Measurements from ENCODE around the gene ELAC2.

The ELAC2 gene

DNA sequence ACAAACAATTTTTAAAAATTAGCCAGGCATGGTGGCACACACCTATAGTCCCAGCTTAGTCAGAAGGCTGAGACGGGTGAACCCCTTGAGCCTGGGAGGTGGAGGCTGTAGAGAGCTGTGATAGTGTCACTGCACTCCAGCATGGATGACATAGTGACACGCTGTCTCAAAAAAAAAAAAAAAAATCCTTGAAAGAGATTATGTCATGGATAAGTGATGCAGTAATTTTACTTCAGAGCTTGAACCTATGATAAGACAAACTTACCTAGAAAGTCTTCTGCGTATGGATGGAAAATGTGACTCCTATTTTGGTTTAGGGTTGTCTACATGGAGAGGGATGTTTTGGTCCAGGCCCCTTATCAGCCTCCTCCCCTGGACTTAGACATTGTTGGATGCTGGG, 51.8 kb downstream of the ELAC2 start:
- no peaks in the 10 kb centered on the region for H3K4me1 Mint-ChIP-seq (ENCODE audit: low read depth)
- no peak overlapping the region for H3K27ac Mint-ChIP-seq
- H3K36me3 Mint-ChIP-seq (ENCODE audit: low read depth) = no peaks in the 10 kb centered on the region
- H3K27me3 Mint-ChIP-seq = peaks cover under 1% of the 10 kb centered on the region
- intact Hi-C loops (cut with micrococcal nuclease) = no loop called here
- H3K4me3 Mint-ChIP-seq = no peak overlapping the region
- H3K9me3 Mint-ChIP-seq = no peaks in the 10 kb centered on the region

GRCh38 chr17:12964840-12965239, 53.0 kb downstream of the ELAC2 start:
- Mint-ChIP-seq H3K27me3 (no peaks in the 10 kb centered on the region), H3K27ac (no peak overlapping the region), H3K9me3 (peaks cover 3% of the 10 kb centered on the region), H3K4me1 (ENCODE audit: low read depth) (no peaks in the 10 kb centered on the region), H3K4me3 (no peak overlapping the region), H3K36me3 (ENCODE audit: low read depth) (no peaks in the 10 kb centered on the region)
- intact Hi-C loops (cut with micrococcal nuclease) = no loop called here

- Mint-ChIP-seq H3K36me3 (ENCODE audit: low read depth) (no peaks in the 10 kb centered on the region), H3K4me1 (ENCODE audit: low read depth) (no peaks in the 10 kb centered on the region), H3K4me3 (no peak overlapping the region), H3K9me3 (peaks cover 8% of the 10 kb centered on the region), H3K27ac (no peak overlapping the region), H3K27me3 (no peaks in the 10 kb centered on the region)
- intact Hi-C loops (cut with micrococcal nuclease) = no loop called here
Measured at GRCh38 chr17:12964162-12964561, 53.7 kb downstream of the ELAC2 start.

GRCh38 chr17:12963505-12963904, 54.3 kb downstream of the ELAC2 start:
- H3K27me3 Mint-ChIP-seq = no peaks in the 10 kb centered on the region
- no peak overlapping the region for H3K27ac Mint-ChIP-seq
- H3K9me3 Mint-ChIP-seq = peaks cover 8% of the 10 kb centered on the region
- H3K36me3 Mint-ChIP-seq (ENCODE audit: low read depth) = no peaks in the 10 kb centered on the region
- no peak overlapping the region for H3K4me3 Mint-ChIP-seq
- no peaks in the 10 kb centered on the region for H3K4me1 Mint-ChIP-seq (ENCODE audit: low read depth)
- intact Hi-C loops (cut with micrococcal nuclease) = no loop called here

DNA sequence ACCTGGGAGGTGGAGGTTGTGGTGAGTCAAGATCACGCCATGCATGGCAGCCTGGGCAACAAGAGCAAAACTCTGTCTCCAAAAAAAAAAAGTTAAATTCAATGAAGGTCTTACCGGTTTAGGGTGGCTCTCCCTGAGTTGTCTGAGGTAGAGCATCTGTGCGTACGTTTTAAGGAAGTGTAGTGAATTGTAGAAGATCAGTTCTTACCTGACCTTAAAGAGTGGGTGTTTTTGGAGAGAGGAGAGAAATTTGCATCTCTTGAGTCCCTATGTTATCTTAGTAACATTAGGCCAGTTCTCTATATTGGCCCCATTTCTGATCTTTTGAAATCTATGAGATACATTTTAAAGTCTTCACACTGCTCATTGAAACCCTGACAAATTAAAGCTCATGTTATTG, 56.2 kb downstream of the ELAC2 start:
- intact Hi-C loops (cut with micrococcal nuclease) = no loop called here

GRCh38 chr17:12959441-12959840, 58.4 kb downstream of the ELAC2 start:
- Mint-ChIP-seq H3K27ac (no peak overlapping the region), H3K27me3 (no peaks in the 10 kb centered on the region), H3K4me1 (ENCODE audit: low read depth) (no peaks in the 10 kb centered on the region), H3K4me3 (no peak overlapping the region), H3K36me3 (ENCODE audit: low read depth) (no peaks in the 10 kb centered on the region), H3K9me3 (peaks cover 47% of the 10 kb centered on the region)
- intact Hi-C loops (cut with micrococcal nuclease) = no loop called here

More for the DNA sequence above, 56.2 kb downstream of the ELAC2 start:
- H3K4me3 Mint-ChIP-seq = no peak overlapping the region
- peaks cover 25% of the 10 kb centered on the region for H3K9me3 Mint-ChIP-seq
- no peaks in the 10 kb centered on the region for H3K4me1 Mint-ChIP-seq (ENCODE audit: low read depth)
- H3K27ac Mint-ChIP-seq = no peak overlapping the region
- H3K27me3 Mint-ChIP-seq = no peaks in the 10 kb centered on the region
- H3K36me3 Mint-ChIP-seq (ENCODE audit: low read depth) = no peaks in the 10 kb centered on the region

DNA sequence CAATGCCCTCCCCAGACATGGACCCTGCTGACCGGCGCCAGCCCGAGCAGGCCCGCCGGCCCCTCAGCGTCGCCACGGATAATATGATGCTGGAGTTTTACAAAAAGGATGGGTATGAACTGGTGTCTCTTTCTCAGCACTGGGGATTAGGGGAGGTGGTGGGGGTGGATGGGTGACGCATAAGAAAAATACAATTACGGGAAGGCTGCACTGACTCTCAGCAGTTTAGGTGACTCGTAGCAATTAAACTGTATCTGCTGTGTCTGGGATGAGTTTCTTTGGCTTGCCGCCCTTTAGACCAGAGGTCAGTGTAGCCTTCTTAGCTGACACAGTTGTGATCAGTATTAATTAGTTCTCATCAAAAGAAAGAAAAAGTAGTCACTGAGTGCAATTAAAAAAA, 59.0 kb downstream of the ELAC2 start:
- Mint-ChIP-seq H3K9me3 (peaks cover 53% of the 10 kb centered on the region), H3K27ac (no peak overlapping the region)

GRCh38 chr17:12955521-12955920, 62.3 kb downstream of the ELAC2 start:
- Mint-ChIP-seq H3K27ac (no peak overlapping the region), H3K36me3 (ENCODE audit: low read depth) (no peaks in the 10 kb centered on the region), H3K4me3 (no peak overlapping the region), H3K4me1 (ENCODE audit: low read depth) (no peaks in the 10 kb centered on the region), H3K27me3 (no peaks in the 10 kb centered on the region), H3K9me3 (peaks cover 68% of the 10 kb centered on the region)
- intact Hi-C loops (cut with micrococcal nuclease) = no loop called here

More for the DNA sequence above, 59.0 kb downstream of the ELAC2 start:
- H3K4me1 Mint-ChIP-seq (ENCODE audit: low read depth) = no peaks in the 10 kb centered on the region
- intact Hi-C loops (cut with micrococcal nuclease) = no loop called here
- H3K36me3 Mint-ChIP-seq (ENCODE audit: low read depth) = no peaks in the 10 kb centered on the region
- H3K4me3 Mint-ChIP-seq = no peak overlapping the region
- no peaks in the 10 kb centered on the region for H3K27me3 Mint-ChIP-seq

DNA sequence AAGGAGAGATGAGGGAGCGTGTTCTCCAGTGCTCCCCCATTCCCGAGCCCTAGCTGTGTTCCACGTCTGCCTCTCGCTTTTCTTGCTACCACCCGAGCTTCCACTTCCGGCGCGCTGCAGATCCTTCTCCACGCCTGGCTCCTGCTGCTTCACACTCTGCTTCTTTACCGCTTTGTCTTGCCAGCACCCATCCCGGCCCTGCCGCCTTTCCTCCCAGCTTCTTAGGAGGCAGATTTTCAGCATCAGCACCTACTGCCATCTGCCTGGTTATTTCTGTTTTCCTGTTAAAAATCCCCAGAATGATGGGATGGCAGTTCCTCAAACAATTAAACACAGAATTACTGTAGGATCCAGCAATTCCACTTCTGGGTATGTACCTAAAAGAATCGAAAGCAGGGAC, 64.7 kb downstream of the ELAC2 start:
- Mint-ChIP-seq H3K36me3 (ENCODE audit: low read depth) (no peaks in the 10 kb centered on the region), H3K9me3 (peaks cover 69% of the 10 kb centered on the region), H3K27me3 (no peaks in the 10 kb centered on the region), H3K27ac (no peak overlapping the region), H3K4me3 (no peak overlapping the region), H3K4me1 (ENCODE audit: low read depth) (no peaks in the 10 kb centered on the region)
- intact Hi-C loops (cut with micrococcal nuclease) = no loop called here

DNA sequence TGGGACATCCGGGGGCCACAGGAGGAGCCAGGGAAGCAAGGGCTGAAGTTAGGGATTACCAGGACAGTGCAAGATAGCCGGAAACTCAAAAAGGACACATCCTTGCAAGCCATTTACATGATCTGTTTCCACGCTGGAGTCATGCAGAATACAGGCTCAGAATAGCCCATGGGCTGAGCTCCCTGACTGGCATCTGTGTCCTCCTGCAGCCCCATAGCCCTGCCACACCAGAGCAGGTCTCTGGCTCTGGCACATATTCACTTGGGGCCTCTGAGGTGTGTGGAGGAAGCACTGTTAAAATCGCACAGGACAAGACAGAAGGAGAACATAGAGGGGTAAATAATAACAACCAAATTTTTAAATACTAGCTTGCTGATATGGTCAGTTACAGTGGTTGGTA, 65.8 kb downstream of the ELAC2 start:
- Mint-ChIP-seq H3K36me3 (ENCODE audit: low read depth) (no peaks in the 10 kb centered on the region), H3K4me3 (no peak overlapping the region), H3K4me1 (ENCODE audit: low read depth) (no peaks in the 10 kb centered on the region), H3K9me3 (peaks cover 68% of the 10 kb centered on the region), H3K27me3 (no peaks in the 10 kb centered on the region), H3K27ac (no peak overlapping the region)
- intact Hi-C loops (cut with micrococcal nuclease) = no loop called here

DNA sequence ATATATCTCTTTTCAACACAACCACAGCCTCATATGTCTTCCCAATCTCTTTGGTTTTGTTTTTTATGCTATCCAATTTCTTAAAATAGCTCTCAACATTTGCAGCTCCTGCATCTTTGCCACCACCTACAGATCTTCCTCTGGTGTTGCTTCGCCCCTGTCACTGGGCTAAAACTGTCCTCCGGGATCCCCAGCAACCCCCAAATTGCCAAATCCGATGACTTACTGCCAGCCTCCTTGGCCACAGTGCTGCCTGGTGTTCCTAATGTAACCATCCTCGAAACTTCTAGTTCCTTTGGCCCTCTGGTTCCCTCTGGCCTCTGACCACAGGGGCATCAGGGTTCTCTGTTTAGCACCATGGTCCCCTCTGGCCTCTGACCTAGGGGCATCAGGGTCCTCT, 70.8 kb downstream of the ELAC2 start:
- no peaks in the 10 kb centered on the region for H3K27me3 Mint-ChIP-seq
- intact Hi-C loops (cut with micrococcal nuclease) = no loop called here
- no peaks in the 10 kb centered on the region for H3K36me3 Mint-ChIP-seq (ENCODE audit: low read depth)
- H3K4me3 Mint-ChIP-seq = no peak overlapping the region
- peaks cover 44% of the 10 kb centered on the region for H3K9me3 Mint-ChIP-seq
- no peaks in the 10 kb centered on the region for H3K4me1 Mint-ChIP-seq (ENCODE audit: low read depth)
- H3K27ac Mint-ChIP-seq = no peak overlapping the region
